ENCODE measurements around the gene TRIM26. TPM values are rescaled to one million over a fixed set of nuclear protein-coding genes. Genes with fewer than 3 reads are reported as not detected.

Gene TRIM26
- total RNA-seq, 1 experiment from 2014 or later: 36.7 TPM

DNA sequence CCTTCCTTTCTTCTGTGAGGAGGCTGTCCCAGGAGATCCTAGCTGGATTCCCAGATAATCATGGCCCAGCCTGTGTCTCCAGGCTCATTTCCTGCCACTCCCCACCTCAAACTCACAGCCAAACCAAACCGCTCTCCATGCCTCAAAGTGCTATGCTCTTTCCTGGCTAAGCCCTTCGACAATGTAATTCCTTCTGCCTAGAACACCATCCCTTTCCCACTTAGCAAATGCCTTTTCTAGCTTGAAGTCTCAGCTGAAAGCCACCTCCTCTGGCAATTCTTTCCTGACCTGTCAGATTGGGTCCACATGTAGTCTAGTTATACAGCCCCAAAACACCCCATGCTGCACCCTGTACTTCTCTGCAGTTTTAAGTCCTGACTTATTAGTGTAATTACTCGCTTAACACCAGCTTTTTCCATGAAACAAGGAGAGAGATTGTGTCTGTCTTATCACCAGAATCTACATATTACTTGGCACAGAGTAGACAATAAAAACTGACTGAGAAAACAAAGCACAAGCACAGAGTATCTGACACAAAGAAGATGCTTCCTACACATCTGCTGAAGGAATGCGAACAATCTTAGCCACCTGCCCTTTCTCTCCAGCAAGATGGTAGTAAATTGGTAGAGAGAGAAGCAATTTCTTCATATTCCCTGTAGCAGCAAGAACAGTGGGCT is 5.4 kb downstream of the TRIM26 start:
- no peak for DNase-seq (ENCODE audit: low read depth)

DNA sequence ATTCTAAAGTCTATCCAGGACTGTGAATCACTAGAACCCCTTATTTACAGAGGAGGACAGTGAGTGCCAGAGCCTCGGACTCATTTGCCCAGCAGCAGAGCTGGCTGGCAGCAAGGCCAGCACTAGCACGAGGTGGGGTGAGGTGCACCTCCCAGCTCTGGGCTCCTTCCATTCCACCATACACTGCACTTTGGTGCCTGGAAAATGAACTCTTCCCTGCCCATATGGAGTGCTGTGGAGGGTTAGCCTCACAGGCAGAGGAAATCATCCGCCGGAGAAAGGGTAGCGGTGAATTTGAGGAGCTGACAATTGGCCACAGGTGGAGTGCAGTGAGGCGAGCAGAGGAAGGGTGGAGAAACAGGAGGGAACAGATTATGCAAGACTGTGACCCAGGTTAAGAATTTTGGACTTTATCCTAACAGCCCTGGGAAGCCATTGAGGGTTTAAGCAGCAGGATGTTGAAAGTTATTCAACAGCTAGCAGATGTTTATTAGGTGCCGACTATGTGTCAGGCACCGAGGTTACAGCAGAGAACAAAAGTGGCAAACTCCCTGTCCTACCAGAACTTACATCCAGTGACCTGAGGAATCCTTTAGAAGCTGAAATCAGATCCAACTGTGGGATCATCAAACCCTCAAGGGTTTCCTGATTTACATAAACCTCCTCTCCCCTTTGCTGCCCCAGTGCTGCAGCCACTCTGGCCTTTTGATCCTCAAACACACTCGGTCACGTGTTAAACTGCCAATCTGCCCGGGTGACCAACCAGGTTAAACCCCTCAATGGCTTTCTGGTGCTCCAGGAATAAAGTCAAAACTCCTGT is 6.2 kb downstream of the TRIM26 start:
- peak; percentile 41 for DNase-seq (ENCODE audit: low read depth)

DNA sequence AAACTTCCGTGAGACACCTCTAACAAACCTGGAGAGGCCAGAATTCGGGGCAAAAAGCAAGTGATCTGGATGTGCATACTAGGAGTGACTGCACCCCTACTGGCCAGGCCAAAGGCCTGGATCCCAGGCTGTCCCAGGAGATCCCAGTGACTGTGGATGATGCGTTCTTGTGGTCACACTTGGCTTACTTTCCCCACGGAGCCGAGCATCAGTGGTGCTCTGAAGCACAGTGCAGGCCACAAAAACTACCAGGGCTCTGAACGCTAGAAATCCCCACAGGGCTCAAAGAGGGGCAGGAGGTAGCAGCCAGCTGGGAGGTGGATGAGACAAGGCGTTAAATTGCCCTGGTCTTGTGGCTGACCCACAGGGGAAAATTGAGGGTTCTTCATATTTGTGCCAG is 7.1 kb downstream of the TRIM26 start:
- peak; percentile 59 for DNase-seq (ENCODE audit: low read depth)

DNA sequence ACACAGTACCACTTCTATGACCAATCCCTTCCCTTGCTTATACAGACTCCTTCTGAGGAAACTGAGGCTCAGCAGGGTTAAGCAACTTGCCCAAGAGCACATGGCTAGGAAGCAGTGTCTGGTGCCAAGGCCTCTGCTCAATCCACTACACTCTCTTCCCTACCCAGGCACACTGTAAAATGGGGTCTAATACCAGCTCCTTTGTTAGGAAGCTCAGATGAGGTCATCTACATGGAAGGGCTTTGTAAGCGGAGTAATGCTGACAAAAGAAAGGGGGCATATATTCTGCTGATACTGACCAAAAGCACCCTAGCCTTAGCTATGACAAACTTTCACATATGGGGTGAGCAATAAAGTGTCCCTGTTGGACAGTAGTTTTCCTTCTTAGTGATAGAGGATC is 9.1 kb downstream of the TRIM26 start:
- DNase-seq (ENCODE audit: low read depth): no peak

DNA sequence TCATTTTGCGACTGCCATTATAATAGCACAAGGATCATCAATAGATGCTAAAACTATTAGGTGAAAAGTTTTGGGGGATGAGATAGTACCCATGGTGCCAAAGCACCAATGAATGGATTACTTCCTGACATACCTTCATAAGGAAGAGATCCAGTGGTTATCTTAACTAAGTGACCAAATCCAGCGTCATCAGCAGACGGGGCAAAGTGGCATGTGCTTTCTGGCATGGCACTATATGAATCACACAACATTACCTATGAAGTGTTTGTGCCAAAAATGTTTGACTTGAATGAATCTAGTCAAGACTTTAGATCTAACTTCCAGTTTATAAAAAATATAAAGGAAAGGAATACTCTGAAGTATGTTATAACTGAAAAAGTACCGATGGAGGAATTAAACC is 10.8 kb downstream of the TRIM26 start:
- DNase-seq (ENCODE audit: low read depth): no peak

DNA sequence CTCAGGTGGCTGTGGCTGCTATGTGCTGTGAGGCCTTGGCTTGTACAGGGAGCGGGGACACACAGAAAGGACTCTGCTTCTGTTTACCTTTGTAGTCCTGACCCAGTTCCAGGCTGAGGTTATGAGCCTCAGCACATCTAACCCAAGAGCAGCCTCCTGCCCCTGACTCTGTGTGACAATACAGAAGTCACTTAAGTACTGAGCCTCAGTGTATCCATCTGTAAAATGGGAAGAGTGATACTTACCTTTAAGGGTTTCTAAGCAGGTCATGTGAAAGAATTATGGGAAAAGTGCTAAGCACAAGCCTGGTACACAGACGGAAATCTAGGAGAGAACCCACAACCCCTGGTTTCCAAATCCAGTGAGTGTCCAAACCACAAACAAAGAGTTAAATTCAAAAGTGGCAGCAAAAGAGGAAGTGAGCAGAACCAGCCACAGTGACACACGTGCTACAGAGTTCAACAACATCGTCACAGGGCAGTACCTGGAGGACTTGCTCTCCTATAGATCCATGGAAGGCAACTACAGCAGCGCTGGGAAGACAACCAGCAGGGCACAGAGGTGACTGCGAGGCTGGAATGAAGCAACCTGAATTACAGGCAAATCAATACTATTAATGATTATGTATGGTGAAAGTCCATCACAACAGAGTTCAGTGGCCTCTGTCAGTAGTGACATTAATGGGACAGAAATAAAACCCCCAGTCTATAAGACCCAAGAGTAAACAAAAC is 12.5 kb downstream of the TRIM26 start:
- no peak for DNase-seq (ENCODE audit: low read depth)

DNA sequence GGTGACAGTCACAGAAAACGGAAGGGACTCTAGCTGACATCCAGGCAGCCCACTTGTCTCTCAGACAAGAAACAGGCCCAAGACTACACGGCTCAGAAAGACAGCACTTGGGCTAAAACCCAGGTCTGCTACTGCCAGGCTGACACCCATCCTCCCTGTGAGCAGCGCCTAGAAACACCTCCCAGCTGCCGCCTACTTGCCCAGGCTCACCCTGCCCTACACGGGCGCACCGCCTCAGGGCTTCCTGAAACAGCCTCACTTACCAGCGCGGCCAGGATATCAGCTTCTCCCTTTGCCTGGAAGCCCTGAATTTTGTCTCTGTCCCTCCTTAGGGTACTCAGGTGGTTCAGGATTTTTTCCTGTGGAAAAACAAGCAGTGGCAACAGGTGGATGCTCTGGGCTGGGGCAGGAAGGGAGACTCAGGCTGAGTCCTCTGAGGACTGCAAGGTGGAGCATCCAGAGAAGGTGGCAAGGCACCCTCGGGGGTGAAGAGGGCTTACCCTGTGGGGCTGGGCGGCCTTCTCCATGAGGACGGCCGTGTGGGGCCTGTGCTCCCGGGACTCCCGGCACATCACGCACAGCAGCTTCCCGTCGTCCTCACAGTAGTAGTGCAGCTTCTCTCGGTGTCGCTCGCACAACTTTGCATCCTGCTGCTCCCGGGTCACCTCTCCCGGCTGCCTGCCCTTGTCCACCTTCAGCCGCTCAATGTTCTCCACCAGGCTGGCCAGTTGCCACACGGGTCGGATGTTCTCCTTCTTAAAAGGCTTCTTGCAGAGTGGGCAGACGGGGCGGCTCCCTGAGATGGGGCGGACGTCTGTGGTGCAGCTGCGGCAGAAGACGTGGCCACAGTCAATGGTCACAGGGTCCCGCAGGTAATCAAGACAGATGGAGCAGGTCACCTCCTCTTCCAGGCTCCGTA is 14.8 kb downstream of the TRIM26 start:
- DNase-seq (ENCODE audit: low read depth): no peak

DNA sequence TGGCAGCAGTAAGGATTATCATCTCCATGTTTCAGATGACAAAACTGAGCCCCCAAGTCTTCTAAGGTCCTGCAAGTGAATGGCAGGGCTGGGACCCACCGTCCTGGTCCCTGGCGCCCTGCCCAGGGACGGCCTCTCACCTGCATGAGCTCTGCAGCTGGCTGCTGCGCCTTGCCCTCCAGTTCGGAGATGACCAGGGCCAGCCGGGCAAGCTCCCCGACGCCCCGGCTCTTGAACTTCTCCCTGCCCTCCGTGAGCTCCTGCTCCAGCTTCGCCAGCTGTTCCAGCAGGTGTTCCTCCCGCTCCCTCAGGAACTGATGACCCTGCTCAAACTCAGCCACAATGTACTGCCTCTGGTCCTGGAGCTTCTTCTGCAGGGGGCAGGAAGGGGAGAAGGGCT is 16.8 kb downstream of the TRIM26 start:
- no peak for DNase-seq (ENCODE audit: low read depth)

DNA sequence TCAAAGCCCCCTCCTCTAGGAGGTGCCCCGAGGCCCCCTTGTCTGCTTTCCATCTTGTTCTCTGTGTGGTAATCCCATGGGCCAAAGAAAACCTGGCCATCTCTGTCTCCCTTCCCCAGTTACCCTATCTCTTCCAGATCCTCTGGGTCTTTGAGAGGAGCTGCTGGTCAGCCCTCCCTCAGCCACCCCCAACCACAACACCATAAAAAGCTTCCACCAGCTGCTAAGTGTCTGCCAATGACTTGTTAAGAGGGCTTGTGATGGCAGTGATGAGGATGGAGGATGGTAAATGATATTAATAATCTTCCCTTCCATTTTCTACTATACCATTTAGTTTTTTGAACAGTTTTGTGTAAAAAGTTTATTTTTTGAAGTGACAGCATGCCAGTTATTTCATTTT is 17.3 kb downstream of the TRIM26 start:
- no peak for DNase-seq (ENCODE audit: low read depth)

DNA sequence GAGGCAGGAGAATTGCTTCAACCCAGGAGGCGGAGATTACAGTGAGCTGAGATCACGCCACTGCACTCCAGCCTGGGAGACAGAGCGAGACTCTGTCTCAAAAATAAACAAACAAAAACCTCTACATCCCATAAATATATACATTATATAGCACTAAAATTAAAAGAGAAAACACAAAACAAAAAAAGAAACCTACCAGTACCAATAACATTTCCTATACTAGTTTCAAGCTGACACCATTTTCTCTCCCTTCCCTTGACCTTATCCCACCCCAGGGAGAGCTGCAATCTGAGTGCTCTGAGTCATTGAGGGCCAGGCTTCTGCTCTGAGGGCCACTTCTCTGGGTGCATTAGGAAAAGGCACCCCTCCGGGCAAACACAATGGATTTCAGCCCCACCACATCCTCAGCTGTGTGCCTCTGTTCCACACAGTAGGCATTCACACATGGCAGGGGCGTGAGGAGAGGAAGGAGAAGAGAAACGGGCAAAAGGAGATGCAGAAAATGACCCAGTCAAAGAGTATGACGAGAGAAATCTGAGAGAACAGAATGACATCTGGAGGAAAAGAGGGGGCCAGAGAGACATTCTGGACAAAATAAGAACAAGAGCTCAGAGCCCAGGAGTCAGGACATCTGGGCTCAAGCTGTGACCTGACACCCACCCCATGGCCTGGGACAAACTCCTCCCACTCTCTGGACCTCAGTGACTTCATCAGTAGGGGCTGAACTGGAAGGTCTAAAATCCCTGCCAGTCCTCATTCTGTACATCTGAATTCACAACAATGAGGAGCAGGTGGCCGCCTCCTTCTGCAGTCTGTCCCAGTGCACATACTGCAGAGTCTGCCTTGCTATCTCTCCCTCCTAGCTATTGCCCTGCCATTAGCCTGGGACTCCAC is 18.2 kb downstream of the TRIM26 start:
- DNase-seq (ENCODE audit: low read depth): no peak

DNA sequence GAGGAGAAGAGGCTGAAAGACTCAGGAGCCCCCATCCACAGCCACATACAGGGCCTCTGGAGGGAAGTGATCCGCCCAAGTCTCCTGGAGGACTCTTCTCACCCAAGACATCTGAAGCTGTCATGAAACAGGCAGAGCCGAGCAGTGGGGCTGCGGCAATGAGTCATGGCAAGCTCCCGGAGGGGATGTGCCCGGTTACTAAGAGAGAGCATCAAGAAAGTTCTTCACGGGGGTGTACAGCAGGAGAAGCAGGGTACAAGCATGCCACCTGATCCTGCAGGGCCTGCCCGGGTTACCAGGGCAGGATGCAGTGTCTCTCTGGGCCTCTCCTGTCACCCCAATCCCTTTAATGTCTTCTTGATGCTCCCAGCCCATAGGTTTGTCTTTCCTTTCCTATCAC is 21.1 kb downstream of the TRIM26 start:
- no peak for DNase-seq (ENCODE audit: low read depth)

DNA sequence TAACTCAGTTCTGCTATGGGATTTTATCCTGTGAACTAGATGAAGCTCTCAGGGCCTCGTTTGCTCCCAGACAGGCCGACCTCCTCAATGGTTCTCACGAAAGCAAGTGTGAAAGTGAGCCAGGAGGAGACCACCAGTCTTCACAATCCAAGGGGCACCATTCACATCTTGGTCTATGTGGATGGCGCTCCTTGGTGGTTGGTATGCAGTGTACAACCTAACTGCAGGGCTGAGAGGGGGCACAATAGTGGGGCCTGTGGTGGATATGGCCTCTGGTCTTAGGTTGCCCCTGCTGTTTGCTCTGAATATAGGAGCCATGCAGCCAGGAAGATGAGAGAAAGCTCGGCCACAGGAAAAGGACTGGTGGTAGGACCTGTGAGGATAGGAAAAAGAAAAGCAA is 24.7 kb downstream of the TRIM26 start:
- DNase-seq (ENCODE audit: low read depth): no peak

DNA sequence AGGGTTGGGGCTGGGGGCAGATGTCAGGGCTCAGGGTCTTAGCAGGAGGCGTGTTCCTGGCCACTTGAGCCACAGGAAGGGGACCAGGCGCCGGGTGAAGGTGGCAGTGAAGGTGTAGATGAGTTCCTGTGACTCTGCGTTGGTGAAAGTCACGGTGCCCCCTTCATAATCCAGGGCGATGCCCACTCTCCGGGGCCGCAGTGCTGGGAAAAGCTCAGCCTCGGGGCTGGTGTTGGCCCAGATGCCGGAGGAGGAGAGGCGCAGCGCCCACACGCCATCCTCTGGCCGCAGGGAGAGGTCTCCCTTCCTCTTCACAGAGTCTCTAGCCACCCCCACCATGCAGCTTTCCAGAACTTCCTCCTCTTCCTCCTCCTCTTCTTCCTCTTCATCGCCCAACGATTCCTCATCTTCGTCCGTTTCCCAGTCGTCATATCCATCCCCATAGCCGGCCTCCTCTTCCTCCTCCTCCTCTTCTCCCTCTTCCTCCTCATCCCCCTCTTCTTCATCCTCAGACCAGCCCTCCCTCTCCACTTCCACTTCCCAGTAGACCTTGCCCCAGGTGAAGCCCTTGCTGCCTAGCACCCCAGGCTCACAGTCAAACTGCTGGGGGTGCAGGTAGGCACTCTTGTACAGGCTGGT is 27.2 kb downstream of the TRIM26 start:
- no peak for DNase-seq (ENCODE audit: low read depth)

DNA sequence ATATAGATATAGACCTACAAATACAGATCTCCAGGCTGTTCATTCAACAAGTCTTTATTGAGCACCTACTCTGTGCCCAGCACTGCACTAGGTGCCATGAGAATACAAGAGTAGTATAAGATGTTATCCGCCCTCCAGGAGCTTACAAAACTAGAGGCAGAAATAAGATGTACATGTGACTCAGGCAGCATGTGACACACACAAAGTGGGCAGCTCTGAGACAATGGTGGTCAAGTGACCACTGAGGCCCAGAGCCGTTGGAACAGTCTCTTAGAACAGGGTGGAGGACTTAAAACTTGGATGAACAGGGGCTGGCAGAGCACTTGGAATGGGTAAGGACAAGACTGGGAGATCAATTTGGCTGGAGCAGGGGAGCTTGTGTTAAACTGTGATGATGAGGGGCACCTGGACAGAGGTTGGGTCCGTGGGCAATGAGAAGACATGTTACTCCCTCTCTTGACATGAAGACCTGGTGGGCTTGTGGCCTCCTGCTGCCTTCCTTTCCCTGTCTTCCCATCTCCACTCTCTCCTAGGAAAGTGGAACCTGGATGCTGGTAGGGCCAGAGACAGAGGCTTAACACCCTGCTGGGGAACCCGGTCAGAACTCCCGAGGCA is 28.7 kb downstream of the TRIM26 start:
- DNase-seq (ENCODE audit: low read depth): no peak

DNA sequence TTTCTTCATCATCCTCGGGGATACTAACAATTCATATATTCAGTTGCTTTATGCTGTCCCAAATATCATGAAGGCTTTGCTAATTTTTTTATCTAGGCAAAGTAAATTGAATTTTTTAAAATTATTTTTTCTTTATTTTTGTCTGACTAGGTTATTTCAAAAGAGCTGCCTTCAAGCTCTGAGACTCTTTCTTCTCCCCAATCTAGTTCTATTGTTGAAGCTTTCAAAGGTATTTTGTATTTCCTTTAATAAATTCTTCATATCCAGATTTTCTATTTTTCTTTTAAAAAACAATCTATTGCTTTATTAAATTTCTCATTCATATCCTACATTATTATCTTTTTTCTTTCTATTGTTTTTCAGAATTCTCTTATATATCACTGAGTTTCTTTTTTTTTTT is 33.1 kb downstream of the TRIM26 start:
- DNase-seq (ENCODE audit: low read depth): no peak

DNA sequence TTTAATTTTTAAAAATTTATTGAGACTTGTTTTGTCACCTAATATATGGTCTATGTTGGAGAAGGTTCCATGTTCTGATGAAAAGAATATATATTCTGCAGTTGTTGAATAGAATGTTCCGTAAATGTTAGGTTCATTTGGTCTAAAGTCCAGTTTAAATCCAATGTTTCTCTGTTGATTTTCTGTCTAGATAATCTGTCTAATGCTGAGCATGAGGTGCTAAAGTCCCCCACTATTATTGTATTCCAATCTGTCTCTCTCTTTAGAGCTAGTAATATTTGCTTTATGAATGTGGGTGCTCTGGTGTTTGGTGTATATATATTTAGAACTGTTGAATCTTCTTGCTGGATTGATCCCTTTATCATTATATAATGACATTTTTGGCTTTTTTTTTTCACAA is 34.4 kb downstream of the TRIM26 start:
- DNase-seq (ENCODE audit: low read depth): no peak

DNA sequence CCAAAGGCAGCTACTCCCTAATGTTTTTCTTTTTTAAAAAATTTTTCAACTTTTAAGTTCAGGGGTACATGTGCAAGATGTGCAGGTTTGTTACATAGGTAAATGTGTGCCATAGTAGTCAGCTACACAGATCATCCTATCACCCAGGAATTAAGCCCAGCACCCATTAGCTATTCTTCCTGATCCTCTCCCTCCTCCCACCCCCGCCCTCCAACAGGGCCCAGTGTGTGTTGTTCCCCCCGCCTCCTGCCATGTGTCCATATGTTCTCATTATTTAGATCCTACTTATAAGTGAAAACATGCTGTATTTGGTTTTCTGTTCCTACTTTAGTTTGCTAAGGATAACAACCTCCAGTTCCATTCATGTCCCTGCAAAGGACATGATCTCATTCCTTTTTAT is 37.4 kb downstream of the TRIM26 start:
- DNase-seq (ENCODE audit: low read depth): no peak

DNA sequence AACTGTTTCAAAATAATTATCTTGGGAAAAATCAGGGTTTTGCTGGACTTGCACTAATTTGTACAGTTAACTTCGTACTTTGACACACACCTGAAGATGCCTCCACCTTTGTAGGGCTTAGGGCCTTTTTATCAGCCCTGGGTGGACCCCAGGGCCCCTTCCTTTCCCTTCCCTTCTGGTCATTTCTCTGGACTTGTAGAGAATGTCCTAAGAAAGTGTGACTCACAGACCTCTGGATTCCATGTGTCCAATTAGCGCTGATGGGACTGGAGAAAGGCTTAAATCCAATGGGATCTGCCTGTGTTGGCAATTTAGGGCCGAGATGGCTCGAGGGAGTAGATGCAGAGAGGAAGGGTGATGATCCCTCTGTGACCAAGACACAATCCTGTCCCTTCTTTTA is 40.5 kb downstream of the TRIM26 start:
- DNase-seq (ENCODE audit: low read depth): no peak

DNA sequence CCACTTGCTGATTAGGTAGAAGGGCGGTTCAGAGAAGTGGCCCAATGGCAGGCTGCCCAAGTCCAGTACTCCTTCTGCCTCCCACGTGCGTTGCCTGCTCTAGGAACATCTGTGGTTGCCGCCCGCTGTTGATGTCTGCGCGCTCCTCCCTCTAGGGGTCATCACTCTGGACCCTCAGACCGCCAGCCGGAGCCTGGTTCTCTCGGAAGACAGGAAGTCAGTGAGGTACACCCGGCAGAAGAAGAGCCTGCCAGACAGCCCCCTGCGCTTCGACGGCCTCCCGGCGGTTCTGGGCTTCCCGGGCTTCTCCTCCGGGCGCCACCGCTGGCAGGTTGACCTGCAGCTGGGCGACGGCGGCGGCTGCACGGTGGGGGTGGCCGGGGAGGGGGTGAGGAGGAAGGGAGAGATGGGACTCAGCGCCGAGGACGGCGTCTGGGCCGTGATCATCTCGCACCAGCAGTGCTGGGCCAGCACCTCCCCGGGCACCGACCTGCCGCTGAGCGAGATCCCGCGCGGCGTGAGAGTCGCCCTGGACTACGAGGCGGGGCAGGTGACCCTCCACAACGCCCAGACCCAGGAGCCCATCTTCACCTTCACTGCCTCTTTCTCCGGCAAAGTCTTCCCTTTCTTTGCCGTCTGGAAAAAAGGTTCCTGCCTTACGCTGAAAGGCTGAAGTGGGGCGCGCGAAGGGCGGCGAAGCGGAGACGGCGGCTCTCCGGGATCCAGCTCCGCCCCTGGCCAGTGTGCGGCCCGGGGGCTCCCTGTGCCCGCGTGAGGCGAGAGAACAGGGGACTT is 41.3 kb downstream of the TRIM26 start:
- no peak for DNase-seq (ENCODE audit: low read depth)

All from LHCN-M2 (cell line).